ENCODE results near the gene ST3GAL3. TPM values are rescaled to one million over a fixed set of nuclear protein-coding genes. Genes with fewer than 3 reads are reported as not detected.

ST3GAL3 gene
- total RNA-seq, 4 donors from 2014 or later = 32.2 to 57.4 (median 38.3) TPM

DNA sequence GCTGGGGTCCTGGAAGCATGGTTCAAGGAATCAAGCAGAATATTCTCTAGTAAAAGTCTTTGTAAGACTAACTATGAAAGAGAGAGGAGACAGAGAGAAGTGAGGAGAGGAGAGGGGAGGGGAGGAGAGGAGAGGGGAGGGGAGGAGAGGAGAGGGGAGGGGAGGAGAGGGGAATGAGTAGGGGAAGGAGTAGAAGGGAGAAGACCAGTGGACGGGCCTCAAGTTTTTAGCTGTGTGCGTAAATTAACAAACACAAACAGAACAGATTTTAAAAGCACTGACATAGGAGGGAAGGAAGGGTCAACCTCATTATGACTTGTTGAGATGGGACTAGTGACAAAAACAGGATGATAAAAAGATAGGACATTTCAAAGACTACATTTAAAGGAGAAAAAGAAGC is 62.8 kb downstream of the ST3GAL3 start:
- no peaks in the 10 kb centered on the region for H3K36me3 ChIP-seq
- H3K4me1 ChIP-seq = peaks cover 14 to 18% of the 10 kb centered on the region in 2 donors
- no peaks in the 10 kb centered on the region for H3K27me3 ChIP-seq
- no peaks in the 10 kb centered on the region for H3K9me3 ChIP-seq
- no peak for ATAC-seq
- in situ Hi-C loops (cut with MboI; ENCODE audit: low sequenced_read_pairs in 4 of 4) (loop anchor here in 3 of 4 donors (5.0 to 25.0 kb wide), 2 partner anchors 162 to 267 kb away; partner anchors contain the start of genes SLC6A9 (in 2 of the 3) and ARTN (in 1 of the 3)), intact Hi-C loops (cut with DNase I; ENCODE audit: low total_unique reads) (no loop called here)
- H3K27ac ChIP-seq = no peak overlapping the region
- no peak for DNase-seq
- TF ChIP-seq, protein P1, sequence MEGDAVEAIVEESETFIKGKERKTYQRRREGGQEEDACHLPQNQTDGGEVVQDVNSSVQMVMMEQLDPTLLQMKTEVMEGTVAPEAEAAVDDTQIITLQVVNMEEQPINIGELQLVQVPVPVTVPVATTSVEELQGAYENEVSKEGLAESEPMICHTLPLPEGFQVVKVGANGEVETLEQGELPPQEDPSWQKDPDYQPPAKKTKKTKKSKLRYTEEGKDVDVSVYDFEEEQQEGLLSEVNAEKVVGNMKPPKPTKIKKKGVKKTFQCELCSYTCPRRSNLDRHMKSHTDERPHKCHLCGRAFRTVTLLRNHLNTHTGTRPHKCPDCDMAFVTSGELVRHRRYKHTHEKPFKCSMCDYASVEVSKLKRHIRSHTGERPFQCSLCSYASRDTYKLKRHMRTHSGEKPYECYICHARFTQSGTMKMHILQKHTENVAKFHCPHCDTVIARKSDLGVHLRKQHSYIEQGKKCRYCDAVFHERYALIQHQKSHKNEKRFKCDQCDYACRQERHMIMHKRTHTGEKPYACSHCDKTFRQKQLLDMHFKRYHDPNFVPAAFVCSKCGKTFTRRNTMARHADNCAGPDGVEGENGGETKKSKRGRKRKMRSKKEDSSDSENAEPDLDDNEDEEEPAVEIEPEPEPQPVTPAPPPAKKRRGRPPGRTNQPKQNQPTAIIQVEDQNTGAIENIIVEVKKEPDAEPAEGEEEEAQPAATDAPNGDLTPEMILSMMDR (IDR thresholded peaks at IDR 0.05 in 4 of 5, conservative IDR thresholded peaks at IDR 0.05 in 1 of 5) = no peak
- TF ChIP-seq POLR2A (IDR thresholded peaks at IDR 0.05) = no peak
- no peak overlapping the region for H3K4me3 ChIP-seq

DNA sequence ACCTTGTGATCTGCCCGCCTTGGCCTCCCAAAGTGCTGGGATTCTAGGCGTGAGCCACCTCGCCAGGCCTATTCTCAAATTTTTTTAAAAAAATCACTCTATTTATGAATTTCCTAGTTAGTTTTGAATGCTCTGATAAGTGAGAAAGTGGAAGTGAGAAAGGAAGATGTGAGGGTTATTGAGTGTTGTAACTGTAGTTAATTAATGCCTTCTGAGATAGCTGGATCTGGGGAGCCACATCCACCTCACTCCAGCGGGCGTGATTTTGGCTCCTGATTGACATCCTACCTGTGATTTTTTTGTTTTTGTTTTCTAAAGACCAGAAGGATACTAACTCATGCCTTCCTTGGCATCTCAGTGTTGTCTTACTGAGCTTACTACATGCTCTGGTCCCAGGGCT is 65.6 kb downstream of the ST3GAL3 start:
- DNase-seq = no peak
- intact Hi-C loops (cut with DNase I; ENCODE audit: low total_unique reads) (no loop called here), in situ Hi-C loops (cut with MboI; ENCODE audit: low sequenced_read_pairs in 4 of 4) (loop anchor here in 3 of 4 donors (5.0 to 25.0 kb wide), 2 partner anchors 159 to 264 kb away; partner anchors contain the start of genes SLC6A9 (in 2 of the 3) and ARTN (in 1 of the 3))
- Histone ChIP-seq H3K27ac (no peak overlapping the region), H3K4me1 (peaks cover 19 to 20% of the 10 kb centered on the region in 2 donors), H3K27me3 (no peaks in the 10 kb centered on the region), H3K9me3 (no peaks in the 10 kb centered on the region), H3K36me3 (no peaks in the 10 kb centered on the region), H3K4me3 (no peak overlapping the region)
- TF ChIP-seq, protein P1 (IDR thresholded peaks at IDR 0.05 in 4 of 5, conservative IDR thresholded peaks at IDR 0.05 in 1 of 5) = no peak
- TF ChIP-seq POLR2A (IDR thresholded peaks at IDR 0.05) = no peak
- ATAC-seq = no peak

DNA sequence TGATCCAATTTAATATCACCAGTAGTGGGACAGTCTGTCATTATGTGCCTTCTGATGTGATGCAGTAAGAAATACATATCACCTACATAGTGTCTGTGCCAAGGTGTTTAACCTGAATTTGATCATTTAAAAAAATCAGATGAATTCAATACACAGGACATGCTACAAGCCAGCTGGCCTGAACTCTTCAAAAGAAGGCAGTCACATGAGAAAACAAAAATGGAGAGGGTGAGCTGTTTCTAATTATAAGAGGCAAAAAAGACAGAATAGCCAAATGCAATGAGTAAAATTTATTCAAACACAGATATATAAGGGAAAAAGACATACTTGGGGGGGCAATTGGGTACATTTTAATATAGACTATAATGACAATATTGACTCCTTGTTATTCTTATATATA is 66.5 kb downstream of the ST3GAL3 start:
- DNase-seq (no peak), ATAC-seq (no peak)
- Histone ChIP-seq H3K4me3 (no peak overlapping the region), H3K9me3 (no peaks in the 10 kb centered on the region), H3K4me1 (peaks cover 19 to 20% of the 10 kb centered on the region in 2 donors), H3K27me3 (no peaks in the 10 kb centered on the region), H3K27ac (no peak overlapping the region), H3K36me3 (no peaks in the 10 kb centered on the region)
- TF ChIP-seq, protein P1 (IDR thresholded peaks at IDR 0.05 in 4 of 5, conservative IDR thresholded peaks at IDR 0.05 in 1 of 5) = no peak
- TF ChIP-seq POLR2A (IDR thresholded peaks at IDR 0.05) = no peak
- in situ Hi-C loops (cut with MboI; ENCODE audit: low sequenced_read_pairs in 4 of 4) = loop anchor here in 3 of 4 donors (5.0 to 25.0 kb wide), 2 partner anchors 158 to 263 kb away; partner anchors contain the start of genes SLC6A9 (in 2 of the 3) and ARTN (in 1 of the 3)
- intact Hi-C loops (cut with DNase I; ENCODE audit: low total_unique reads) = no loop called here

DNA sequence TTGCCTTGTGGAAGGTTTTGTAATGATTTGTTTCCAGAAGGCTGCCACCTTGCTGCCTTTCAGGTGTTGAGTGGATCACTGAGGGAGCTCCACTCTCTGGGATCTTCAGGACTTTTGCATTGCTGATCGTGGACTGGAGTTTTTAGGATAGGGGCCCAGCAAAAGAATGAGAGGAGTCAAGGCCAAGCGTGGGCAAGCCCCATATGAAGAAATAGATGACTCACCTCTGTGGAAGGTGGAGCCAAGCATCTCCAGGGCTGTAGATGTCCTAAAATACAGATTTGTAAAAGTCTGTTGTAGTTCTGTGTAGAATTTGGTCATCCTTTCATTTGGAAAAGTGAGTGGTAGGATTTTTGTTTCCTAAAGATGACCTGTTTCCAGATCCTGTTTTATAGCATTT is 67.0 kb downstream of the ST3GAL3 start:
- H3K36me3 ChIP-seq = no peaks in the 10 kb centered on the region
- H3K27ac ChIP-seq = no peak overlapping the region
- peaks cover 19 to 20% of the 10 kb centered on the region in 2 donors for H3K4me1 ChIP-seq
- no peak for TF ChIP-seq POLR2A (IDR thresholded peaks at IDR 0.05)
- TF ChIP-seq, protein P1 (IDR thresholded peaks at IDR 0.05 in 4 of 5, conservative IDR thresholded peaks at IDR 0.05 in 1 of 5) = no peak
- H3K27me3 ChIP-seq = no peaks in the 10 kb centered on the region
- no peak for DNase-seq
- no peak for ATAC-seq
- in situ Hi-C loops (cut with MboI; ENCODE audit: low sequenced_read_pairs in 4 of 4) (loop anchor here in 3 of 4 donors (5.0 to 25.0 kb wide), 2 partner anchors 158 to 263 kb away; partner anchors contain the start of genes SLC6A9 (in 2 of the 3) and ARTN (in 1 of the 3)), intact Hi-C loops (cut with DNase I; ENCODE audit: low total_unique reads) (no loop called here)
- no peak overlapping the region for H3K4me3 ChIP-seq
- H3K9me3 ChIP-seq = no peaks in the 10 kb centered on the region
